GM12878 (cell line): ENCODE results near the gene JUND. TPM values are rescaled to one million over a fixed set of nuclear protein-coding genes. Genes with fewer than 3 reads are reported as not detected.

ENCODE experiments used
- ATAC-seq: fragments of 200-7000 bp; cut with Tn5 transposase; 3 replicates; pipeline ENCODE4 v1.9.1; 2020; ENCODE audit warnings: mild to moderate bottlenecking, moderate library complexity
- BruUV-seq: library from RNA; stranded (reverse); fragments of 400-500 nt; replicated peaks from 2 replicates; lab custom pipeline; 2021; lab: Mats Ljungman, UMichigan
- CTCF ChIA-PET: fragments of 300-600 bp; sonication (Branson Sonifier 250); formaldehyde crosslinking; extraction: SDS; loops from one replicate; lab custom pipeline; 2021; ENCODE audit warnings: inconsistent platforms; lab: Yijun Ruan, JAX
- POLR2A ChIA-PET: fragments of 350-600 bp; formaldehyde crosslinking; extraction: SDS; loops from one replicate; lab custom pipeline; 2021; ENCODE audit warnings: inconsistent platforms; lab: Charles Lee
- RAD21 ChIA-PET: fragments of 300-600 bp; sonication (Branson Sonifier 250); formaldehyde crosslinking; loops from one replicate; lab custom pipeline; 2023; ENCODE audit warnings: antibody characterized with exemption; ENCODE audit not compliant: unreplicated experiment; lab: Charles Lee
- SMC1A ChIA-PET: fragments of 300-600 bp; sonication (Branson Sonifier 250); formaldehyde crosslinking; loops from one replicate; lab custom pipeline; 2023; ENCODE audit not compliant: unreplicated experiment, uncharacterized antibody; lab: Charles Lee
- DNase-seq: peaks from one replicate; pipeline ENCODE4 v3.0.0-alpha.2; 2011; ENCODE audit warnings: low read depth, low spot score
- FAIRE-seq: peaks from 3 replicates; lab custom pipeline; 2011; peaks lifted over from hg19 to GRCh38; lab: Jason Lieb, UNC
- H2AFZ ChIP-seq: 2 replicates; pipeline ENCODE4 v1.6.0; 2011; ENCODE audit warnings: low read depth, low read length, control low read depth; ENCODE audit not compliant: control insufficient read depth
- H3K27ac ChIP-seq: 2 replicates; pipeline ENCODE4 v1.5.1; 2011; ENCODE audit warnings: control low read depth; ENCODE audit not compliant: control insufficient read depth, insufficient read depth
- H3K27me3 ChIP-seq, 2 experiments: replicated peaks in 1 of 2; 2 replicates each; pipeline versions ENCODE4 v1.6.0 to v1.6.1; 2011; ENCODE audit warnings: low read length in 1 of 2; ENCODE audit not compliant: control insufficient read depth in 2 of 2, insufficient read depth in 2 of 2
- H3K36me3 ChIP-seq, 2 experiments: 2 replicates each; pipeline ENCODE4 v1.5.1; 2011; ENCODE audit warnings: low read length in 1 of 2; ENCODE audit not compliant: control insufficient read depth in 2 of 2, insufficient read depth in 2 of 2
- H3K4me1 ChIP-seq: 2 replicates; pipeline ENCODE4 v1.6.1; 2011; ENCODE audit warnings: mild to moderate bottlenecking, low read length, moderate library complexity, mixed read lengths; ENCODE audit not compliant: control insufficient read depth, insufficient read depth
- H3K4me2 ChIP-seq: 2 replicates; pipeline ENCODE4 v1.6.0; 2011; ENCODE audit warnings: control low read depth; ENCODE audit not compliant: control insufficient read depth, insufficient read depth
- H3K4me3 ChIP-seq: fragments of 200-600 bp; sonication (generic); 2 replicates; pipeline ENCODE4 v1.5.1; 2016
- H3K79me2 ChIP-seq: 2 replicates; pipeline ENCODE4 v1.6.0; 2011; ENCODE audit warnings: low read length; ENCODE audit not compliant: control insufficient read depth, insufficient read depth
- H3K9ac ChIP-seq: 2 replicates; pipeline ENCODE4 v1.8.0; 2011; ENCODE audit warnings: low read length, control low read depth, mixed read lengths; ENCODE audit not compliant: control insufficient read depth, insufficient read depth
- H3K9me3 ChIP-seq: replicated peaks from 3 replicates; pipeline ENCODE4 v1.5.1; 2011; ENCODE audit warnings: mild to moderate bottlenecking, low read length; ENCODE audit not compliant: control insufficient read depth, insufficient read depth
- H4K20me1 ChIP-seq: 2 replicates; pipeline ENCODE4 v1.6.0; 2011; ENCODE audit not compliant: control insufficient read depth, insufficient read depth
- CUX1 ChIP-seq: IDR thresholded peaks from 2 replicates; pipeline ENCODE4 v1.6.1; 2012; ENCODE audit warnings: improper control_type of control experiment, low read depth, low read length; ENCODE audit not compliant: insufficient replicate concordance
- DPF2 ChIP-seq: fragments of 450-650 bp; IDR thresholded peaks from 2 replicates; pipeline ENCODE4 v1.6.1; 2017; ENCODE audit warnings: mild to moderate bottlenecking
- HDAC2 ChIP-seq: fragments of 200-600 bp; sonication (generic); IDR thresholded peaks from 2 replicates; pipeline ENCODE4 v1.6.1; 2017
- MEF2B ChIP-seq: fragments of 450-650 bp; IDR thresholded peaks from 2 replicates; pipeline ENCODE4 v1.6.1; 2018; ENCODE audit warnings: mild to moderate bottlenecking, moderate library complexity; ENCODE audit not compliant: partially characterized antibody, poor library complexity, severe bottlenecking
- NR2F1 ChIP-seq: fragments of 450-650 bp; conservative IDR thresholded peaks from 2 replicates; pipeline ENCODE4 v1.6.1; 2017; ENCODE audit warnings: mild to moderate bottlenecking
- PKNOX1 ChIP-seq: fragments of 450-650 bp; IDR thresholded peaks from 2 replicates; pipeline ENCODE4 v1.6.1; 2016; ENCODE audit warnings: mild to moderate bottlenecking
- POLR2A ChIP-seq: IDR thresholded peaks from 2 replicates; pipeline ENCODE4 v1.6.1; 2011; ENCODE audit warnings: low read depth, mild to moderate bottlenecking, low read length
- POLR2AphosphoS2 ChIP-seq: IDR thresholded peaks from 2 replicates; pipeline ENCODE4 v1.6.1; 2011; ENCODE audit warnings: low read depth, mild to moderate bottlenecking, low read length, improper control_type of control experiment, moderate library complexity
- WGBS: methylation state at CpG from one replicate; pipeline ENCODE4 v1.1.6; 2016; ENCODE audit warnings: low lambda C conversion rate; ENCODE audit not compliant: insufficient replicate concordance, insufficient coverage; ENCODE audit errors: missing lambda C conversion rate; 5-methylcytosine and 5-hydroxymethylcytosine counted together
- in situ Hi-C: fragments of 300-500 bp; cut with MboI; formaldehyde crosslinking; loops from 9 replicates; pipeline ENCODE4 v1.14.3; 2018; ENCODE audit warnings: mixed read lengths
- intact Hi-C: fragments of 100-400 bp; cut with micrococcal nuclease; formaldehyde crosslinking; loops from one replicate; pipeline ENCODE4 v1.14.2; 2022; ENCODE audit not compliant: unreplicated experiment
- polyA plus RNA-seq, 11 experiments: library from polyadenylated mRNA; depleted of rRNA in 4 of 11; unstranded in 6 of 11; stranded (reverse) in 5 of 11; fragments of >200 nt; fragmentation: Nextera tagmentation in 4 of 11; fragmentation: Illumina TruSeq in 1 of 11; extraction: Ambion mirVana in 4 of 11; extraction: Trizol in 1 of 11; gene quantifications; 1 replicate in 1 of 11; 2 replicates in 10 of 11; pipeline versions ENCODE4 v1.2.1 to v1.2.3, GENCODE V29; 2011 to 2016; ENCODE audit warnings: inconsistent platforms in 2 of 11, missing spikeins in 2 of 11, low read depth in 1 of 11
- total RNA-seq, 4 experiments: library from RNA; depleted of rRNA in 3 of 4; stranded (reverse); fragments of >200 nt in 3 of 4; fragmentation: Illumina TruSeq in 1 of 4; extraction: Trizol in 1 of 4; gene quantifications; 2 replicates each; pipeline versions ENCODE4 v1.2.1 to v1.2.3, GENCODE V29; 2013 to 2021

JUND gene
- total and polyA plus RNA-seq, 10 of the 15 experiments (the other 5 are each of a cell fraction or from before 2014, with no cell fraction given): 7.4 to 164 (median 18.8) TPM

- no peaks in the 10 kb centered on the region for H3K27me3 ChIP-seq
- FAIRE-seq: no peak
- H3K4me1 ChIP-seq: peaks cover 13% of the 10 kb centered on the region
- no peak overlapping the region for H2AFZ ChIP-seq
- ATAC-seq: peak; percentile 4; the same call in 1 of the 3 replicates
- ChIA-PET SMC1A (interaction anchor here (0.7 to 1.5 kb wide), 4 partner anchors 47 to 54 kb away, joined by 3 to 10 read pairs (median 4); partner anchors contain the start of gene LSM4), CTCF (interaction anchor here (0.6 to 14.1 kb wide), 5 partner anchors 8 to 270 kb away, joined by 3 to 516 read pairs (median 5); partner anchors contain the start of gene LSM4), RAD21 (interaction anchor here (1.1 to 1.4 kb wide), 2 partner anchors 50 to 54 kb away, joined by 3 to 9 read pairs; no protein-coding TSS in a partner anchor), POLR2A (interaction anchor here (8.4 kb wide), 1 partner anchor 54 kb away, joined by 206 read pairs; no protein-coding TSS in a partner anchor)
- in situ Hi-C loops: loop anchor here (5.0 kb wide), 2 partner anchors 47 to 132 kb away; partner anchors contain the start of gene LSM4
- H3K4me2 ChIP-seq: no peak overlapping the region
- 85% methylated on average over 13 of the region's 13 CpGs for WGBS
- no TSS peak for BruUV-seq
- H3K27ac ChIP-seq: no peak overlapping the region
- TF ChIP-seq POLR2A: peak; percentile 47; the same call in 1 of the 2 replicates
- no peak for TF ChIP-seq PKNOX1
- DNase-seq: no peak
- no peak overlapping the region for H3K9ac ChIP-seq
- H3K4me3 ChIP-seq: no peak overlapping the region
- peaks cover 0 to 4% of the 10 kb centered on the region in 2 experiments; a peak in 2 of 4 replicates for H3K36me3 ChIP-seq
- no peaks in the 10 kb centered on the region for H3K9me3 ChIP-seq
- intact Hi-C loops: loop anchor here (5.0 kb wide), 1 partner anchor 67 kb away; the partner anchor contains the start of gene PGPEP1
- peaks cover 14% of the 10 kb centered on the region for H4K20me1 ChIP-seq
- H3K79me2 ChIP-seq: peaks cover 22% of the 10 kb centered on the region
Measured at GRCh38 chr19:18274781-18275356, 6.6 kb downstream of the JUND start.

GRCh38 chr19:18274219-18274780 lies 7.1 kb downstream of the JUND start, which contains the start of gene IQCN:
Gene IQCN, minus strand, starts transcription at chr19:18274452. Its CDS starts 4,974 bp downstream, at chr19:18269478.
- TF ChIP-seq DPF2 (no peak), POLR2A (peak; percentile 8; the same call in 1 of the 2 replicates), HDAC2 (no peak), CUX1 (no peak), MEF2B (no peak), NR2F1 (peak; percentile 27; the same call in 1 of the 2 replicates), POLR2AphosphoS2 (no peak)
- Histone ChIP-seq H3K79me2 (peaks cover 17% of the 10 kb centered on the region), H3K9ac (no peak within 1 kb of the TSS), H3K4me1 (peaks cover 13% of the 10 kb centered on the region), H3K4me2 (no peak within 1 kb of the TSS), H3K27ac (no peak within 1 kb of the TSS), H4K20me1 (peaks cover 13% of the 10 kb centered on the region), H3K4me3 (no peak within 1 kb of the TSS), H3K9me3 (no peaks in the 10 kb centered on the region), H2AFZ (no peak within 1 kb of the TSS), H3K36me3 (peaks cover 0 to 4% of the 10 kb centered on the region in 2 experiments; a peak in 2 of 4 replicates), H3K27me3 (no peaks in the 10 kb centered on the region)
- no TSS peak for BruUV-seq
- intact Hi-C loops: no loop called here
- FAIRE-seq (no peak), ATAC-seq (no peak), DNase-seq (no peak)
- ChIA-PET POLR2A (no interaction called here), CTCF (interaction anchor here (0.6 to 14.1 kb wide), 3 partner anchors 9 to 66 kb away, joined by 3 to 516 read pairs (median 5); no protein-coding TSS in a partner anchor), SMC1A (interaction anchor here (0.7 to 1.1 kb wide), 3 partner anchors 52 to 264 kb away, joined by 3 to 4 read pairs (median 4); no protein-coding TSS in a partner anchor), RAD21 (interaction anchor here (0.7 to 1.4 kb wide), 2 partner anchors 54 to 66 kb away, joined by 5 to 7 read pairs; no protein-coding TSS in a partner anchor)
- in situ Hi-C loops: no loop called here
- WGBS: 83% methylated on average over 8 of the region's 9 CpGs
